Mesenchymal stem cell (in vitro differentiated cells and primary cell): ENCODE measurements around the gene YIPF2. TPM values are rescaled to one million over a fixed set of nuclear protein-coding genes. Genes with fewer than 3 reads are reported as not detected.

ENCODE experiments used
- DNase-seq: peaks from one replicate; pipeline ENCODE4 v3.0.0-alpha.2; 2013
- H2AFZ ChIP-seq: one replicate; pipeline ENCODE4 v1.6.1; 2013; ENCODE audit warnings: low read depth, mild to moderate bottlenecking, control low read depth, inconsistent platforms, low read length, moderate library complexity
- H2AK5ac ChIP-seq: 2 replicates; pipeline ENCODE4 v1.6.1; 2013; ENCODE audit warnings: low read length, moderate library complexity, mild to moderate bottlenecking, inconsistent platforms; ENCODE audit not compliant: severe bottlenecking
- H2BK120ac ChIP-seq: one replicate; pipeline ENCODE4 v1.6.1; 2013; ENCODE audit warnings: low read depth, mild to moderate bottlenecking, inconsistent platforms, low read length, moderate library complexity
- H2BK12ac ChIP-seq, 2 experiments: one replicate each; pipeline ENCODE4 v1.6.1; 2013; ENCODE audit warnings: inconsistent platforms in 2 of 2, low read length in 2 of 2, mild to moderate bottlenecking in 2 of 2, moderate library complexity in 2 of 2, control low read depth in 1 of 2
- H2BK15ac ChIP-seq: one replicate; pipeline ENCODE4 v1.6.1; 2013; ENCODE audit warnings: mild to moderate bottlenecking, low read depth, inconsistent platforms; ENCODE audit not compliant: poor library complexity, severe bottlenecking
- H2BK5ac ChIP-seq: 2 replicates; pipeline ENCODE4 v1.6.1; 2013; ENCODE audit warnings: low read depth, mild to moderate bottlenecking, low read length, control low read depth, inconsistent platforms; ENCODE audit not compliant: poor library complexity, severe bottlenecking
- H3K14ac ChIP-seq, 2 experiments: one replicate each; pipeline ENCODE4 v1.6.1; 2013; ENCODE audit warnings: inconsistent platforms in 2 of 2, low read length in 2 of 2, control low read depth in 1 of 2, mild to moderate bottlenecking in 1 of 2, moderate library complexity in 1 of 2
- H3K18ac ChIP-seq, 2 experiments: one replicate each; pipeline ENCODE4 v1.6.1; 2013; ENCODE audit warnings: inconsistent platforms in 2 of 2, low read length in 2 of 2, control low read depth in 1 of 2, low read depth in 1 of 2, mild to moderate bottlenecking in 1 of 2
- H3K23ac ChIP-seq, 2 experiments: one replicate each; pipeline ENCODE4 v1.6.1; 2013; ENCODE audit warnings: inconsistent platforms in 2 of 2, low read length in 2 of 2, mild to moderate bottlenecking in 2 of 2, moderate library complexity in 2 of 2, control low read depth in 1 of 2
- H3K27ac ChIP-seq: 2 replicates; pipeline ENCODE4 v1.5.1; 2013; ENCODE audit warnings: mild to moderate bottlenecking, moderate library complexity, low read length, control low read depth, inconsistent platforms; ENCODE audit not compliant: poor library complexity, severe bottlenecking
- H3K27me3 ChIP-seq, 2 experiments: 2 replicates each; pipeline versions ENCODE4 v1.6.1 to v1.7.0; 2013; ENCODE audit warnings: low read length in 2 of 2, mild to moderate bottlenecking in 2 of 2, moderate library complexity in 2 of 2, control low read depth in 1 of 2, inconsistent platforms in 1 of 2; ENCODE audit not compliant: control insufficient read depth in 1 of 2, insufficient read depth in 1 of 2
- H3K36me3 ChIP-seq, 2 experiments: 2 replicates each; pipeline versions ENCODE4 v1.6.1 to v1.7.0; 2013; ENCODE audit warnings: low read length in 2 of 2, control low read depth in 1 of 2, inconsistent platforms in 1 of 2, low read depth in 1 of 2, mild to moderate bottlenecking in 1 of 2; ENCODE audit not compliant: insufficient read depth in 2 of 2, control insufficient read depth in 1 of 2
- H3K4ac ChIP-seq, 2 experiments: one replicate each; pipeline ENCODE4 v1.6.1; 2013; ENCODE audit warnings: inconsistent platforms in 2 of 2, low read length in 2 of 2, mild to moderate bottlenecking in 2 of 2, moderate library complexity in 2 of 2, control low read depth in 1 of 2, low read depth in 1 of 2
- H3K4me1 ChIP-seq: 2 replicates; pipeline ENCODE4 v1.6.1; 2013; ENCODE audit warnings: low read depth, low read length, control low read depth; ENCODE audit not compliant: control insufficient read depth, insufficient read depth
- H3K4me2 ChIP-seq: 2 replicates; pipeline ENCODE4 v1.6.1; 2013; ENCODE audit warnings: low read length, mild to moderate bottlenecking, inconsistent platforms; ENCODE audit not compliant: poor library complexity, severe bottlenecking
- H3K4me3 ChIP-seq, 2 experiments: 2 replicates each; pipeline versions ENCODE4 v1.5.1 to v1.7.0; 2013; ENCODE audit warnings: low read length in 2 of 2, mild to moderate bottlenecking in 2 of 2, control low read depth in 1 of 2, low read depth in 1 of 2; ENCODE audit not compliant: insufficient read depth in 1 of 2
- H3K79me1 ChIP-seq: replicated peaks from 2 replicates; pipeline ENCODE4 v1.6.1; 2013; ENCODE audit warnings: mild to moderate bottlenecking, control low read depth, low read length, inconsistent platforms; ENCODE audit not compliant: poor library complexity, severe bottlenecking
- H3K9ac ChIP-seq: 2 replicates; pipeline ENCODE4 v1.7.0; 2013; ENCODE audit warnings: mild to moderate bottlenecking, low read length, moderate library complexity
- H3K9me3 ChIP-seq: 2 replicates; pipeline ENCODE4 v1.7.0; 2013; ENCODE audit warnings: mild to moderate bottlenecking, low read length; ENCODE audit not compliant: control insufficient read depth
- H4K8ac ChIP-seq: one replicate; pipeline ENCODE4 v1.6.1; 2013; ENCODE audit warnings: inconsistent platforms, mild to moderate bottlenecking, low read length, moderate library complexity
- H4K91ac ChIP-seq: one replicate; pipeline ENCODE4 v1.6.1; 2013; ENCODE audit warnings: mild to moderate bottlenecking, low read length, inconsistent platforms
- WGBS: methylation state at CpG from one replicate; pipeline ENCODE4 v1.1.7; 2013; ENCODE audit warnings: mixed read lengths; 5-methylcytosine and 5-hydroxymethylcytosine counted together
- polyA plus RNA-seq, 2 experiments: library from polyadenylated mRNA; stranded (reverse); fragments of 200-250 nt; gene quantifications; one replicate each; pipeline ENCODE4 v1.2.3, GENCODE V29; 2013

Gene YIPF2
- polyA plus RNA-seq (2013, experiment 1 of 2): 51.4 TPM
- 51.4 TPM for polyA plus RNA-seq (2013, experiment 2 of 2)

GRCh38 chr19:10928563-10929401 is at the start of gene YIPF2, which contains the start of gene TIMM29:
Gene YIPF2 (minus strand): TSS chr19:10928639. CDS start chr19:10928410, 229 bp downstream.
Gene TIMM29 (plus strand): TSS chr19:10928811. CDS start chr19:10928823, 12 bp downstream.
- H2BK12ac ChIP-seq: peak within 1 kb of the TSS; percentile 31 to 76
- peaks cover 19% of the 10 kb centered on the region for H3K4me1 ChIP-seq
- H2AK5ac ChIP-seq: peak within 1 kb of the TSS; percentile 87
- H3K27me3 ChIP-seq: no peaks in the 10 kb centered on the region
- H3K4me2 ChIP-seq: peak within 1 kb of the TSS; percentile 98
- peak; percentile 98 for DNase-seq
- peak within 1 kb of the TSS; percentile 85 to 94 for H3K18ac ChIP-seq
- H3K9ac ChIP-seq: peak within 1 kb of the TSS; percentile 92
- peak within 1 kb of the TSS; percentile 93 to 95 for H3K4me3 ChIP-seq
- no peak within 1 kb of the TSS for H3K27ac ChIP-seq
- 1% methylated on average over 58 of the region's 96 CpGs for WGBS
- H2BK5ac ChIP-seq: no peak within 1 kb of the TSS
- peak within 1 kb of the TSS; percentile 36 for H2AFZ ChIP-seq
- H4K91ac ChIP-seq: peak within 1 kb of the TSS; percentile 90
- peak within 1 kb of the TSS; percentile 39 for H2BK15ac ChIP-seq
- H4K8ac ChIP-seq: peak within 1 kb of the TSS; percentile 99
- peaks cover 26 to 46% of the 10 kb centered on the region in 2 experiments for H3K36me3 ChIP-seq
- H2BK120ac ChIP-seq: peak within 1 kb of the TSS; percentile 84
- H3K79me1 ChIP-seq: peaks cover 34% of the 10 kb centered on the region
- H3K23ac ChIP-seq: peak within 1 kb of the TSS in 1 of 2 experiments; percentile 92
- no peaks in the 10 kb centered on the region for H3K9me3 ChIP-seq
- H3K14ac ChIP-seq: peak within 1 kb of the TSS in 1 of 2 experiments; percentile 87
- peak within 1 kb of the TSS; percentile 91 to 99 for H3K4ac ChIP-seq

DNA sequence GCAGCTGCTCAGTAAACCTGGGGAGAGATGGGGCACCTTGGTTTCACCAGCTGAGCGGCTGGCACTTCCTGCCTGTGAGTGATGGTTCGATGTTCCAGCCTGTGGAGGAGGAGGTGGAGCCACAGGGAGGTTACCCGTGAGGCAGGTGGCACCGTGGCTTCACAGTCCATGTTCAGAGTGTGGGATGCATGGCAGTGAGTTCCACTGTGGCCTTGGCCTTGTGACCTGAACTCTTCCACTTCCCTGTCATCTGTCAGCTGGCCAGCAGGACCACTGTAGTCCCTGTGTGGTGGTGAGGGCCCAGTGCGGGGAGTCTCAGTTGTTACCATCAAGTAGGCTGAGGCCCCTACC is 49.3 kb upstream of the YIPF2 start:
- Histone ChIP-seq H2AK5ac (no peak overlapping the region), H3K23ac (peak overlapping the region in 1 of 2 experiments; percentile 5), H2BK5ac (no peak overlapping the region), H4K91ac (peak overlapping the region; percentile 52), H3K27ac (no peak overlapping the region), H3K4me2 (no peak overlapping the region), H3K27me3 (no peaks in the 10 kb centered on the region), H3K4me1 (peaks cover 31% of the 10 kb centered on the region), H3K36me3 (peaks cover 0 to 22% of the 10 kb centered on the region in 2 experiments), H3K79me1 (peaks cover 3% of the 10 kb centered on the region), H3K4ac (peak overlapping the region in 1 of 2 experiments; percentile 44), H3K18ac (peak overlapping the region in 1 of 2 experiments; percentile 21), H3K14ac (peak overlapping the region in 1 of 2 experiments; percentile 96), H2BK15ac (no peak overlapping the region), H3K9ac (no peak overlapping the region), H3K4me3 (no peak overlapping the region), H3K9me3 (no peaks in the 10 kb centered on the region), H2BK12ac (peak overlapping the region in 1 of 2 experiments; percentile 80), H4K8ac (no peak overlapping the region), H2BK120ac (no peak overlapping the region), H2AFZ (no peak overlapping the region)
- WGBS: 92% methylated on average over 5 of the region's 5 CpGs
- no peak for DNase-seq

GRCh38 chr19:10976131-10976892 is 47.9 kb upstream of the YIPF2 start:
- Histone ChIP-seq H3K18ac (peak overlapping the region; percentile 31 to 86), H2AK5ac (no peak overlapping the region), H3K4me3 (peak overlapping the region in 1 of 2 experiments; percentile 54), H3K14ac (peak overlapping the region in 1 of 2 experiments; percentile 85), H4K8ac (peak overlapping the region; percentile 16), H2AFZ (no peak overlapping the region), H2BK12ac (peak overlapping the region in 1 of 2 experiments; percentile 72), H3K23ac (no peak overlapping the region), H3K9ac (peak overlapping the region; percentile 50), H3K9me3 (no peaks in the 10 kb centered on the region), H3K4me2 (no peak overlapping the region), H3K36me3 (peaks cover 0 to 22% of the 10 kb centered on the region in 2 experiments), H2BK15ac (peak overlapping the region; percentile 4), H3K27ac (no peak overlapping the region), H2BK120ac (peak overlapping the region; percentile 24), H3K4me1 (peaks cover 26% of the 10 kb centered on the region), H3K4ac (peak overlapping the region in 1 of 2 experiments; percentile 88), H4K91ac (peak overlapping the region; percentile 9), H2BK5ac (no peak overlapping the region), H3K79me1 (peaks cover 3% of the 10 kb centered on the region), H3K27me3 (no peaks in the 10 kb centered on the region)
- DNase-seq: no peak
- WGBS: 96% methylated on average over 16 of the region's 19 CpGs
